Suprapubic skin (tissue), 3 donors: ENCODE results near the gene SLC23A1.

Experiments
- POLR2A ChIP-seq, 2 donors: fragments of 450-650 bp; IDR thresholded peaks; one replicate each; pipeline ENCODE4 v1.6.1; 2017; ENCODE audit warnings: antibody characterized with exemption in 2 of 2, mild to moderate bottlenecking in 2 of 2, moderate library complexity in 2 of 2
- TF ChIP-seq, protein P1 (sequence below), 2 donors: fragments of 200-600 bp in 1 of 2; fragments of 450-650 bp in 1 of 2; sonication (generic) in 1 of 2; IDR thresholded peaks; one replicate each; pipeline ENCODE4 v1.5.1; 2016 to 2019; ENCODE audit warnings: antibody characterized with exemption in 2 of 2, mild to moderate bottlenecking in 1 of 2, moderate library complexity in 1 of 2

DNA sequence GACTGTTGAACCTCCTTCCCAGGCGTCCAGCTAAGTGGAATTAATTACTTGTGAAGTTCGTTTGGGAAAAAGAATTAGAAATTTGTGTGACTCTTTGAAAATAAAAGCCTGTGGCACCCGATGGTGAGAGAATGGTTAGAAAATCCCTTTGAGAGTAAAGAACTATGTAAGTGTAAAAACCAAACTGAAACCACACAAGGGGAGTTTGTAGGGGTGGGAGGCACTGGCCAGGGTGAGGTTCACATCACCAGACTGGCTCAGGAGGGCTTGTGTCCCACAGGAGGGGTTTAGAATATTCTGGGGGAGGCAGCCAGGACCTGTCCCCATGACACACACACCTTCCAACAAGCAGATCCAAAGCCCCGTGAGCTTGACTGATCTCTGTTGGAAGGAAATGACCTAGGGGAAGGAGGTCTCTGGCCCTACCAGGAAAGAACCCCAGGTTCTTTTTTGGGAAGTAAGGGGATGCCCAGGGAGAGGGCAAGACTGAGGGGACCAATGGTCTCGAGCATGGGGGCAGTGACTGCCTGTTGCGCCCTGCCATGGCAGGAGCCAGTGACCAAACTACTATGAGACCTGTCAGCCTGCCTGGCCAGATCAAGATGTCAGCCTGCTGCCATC, 16.5 kb upstream of the SLC23A1 start:
- TF ChIP-seq, protein P1, sequence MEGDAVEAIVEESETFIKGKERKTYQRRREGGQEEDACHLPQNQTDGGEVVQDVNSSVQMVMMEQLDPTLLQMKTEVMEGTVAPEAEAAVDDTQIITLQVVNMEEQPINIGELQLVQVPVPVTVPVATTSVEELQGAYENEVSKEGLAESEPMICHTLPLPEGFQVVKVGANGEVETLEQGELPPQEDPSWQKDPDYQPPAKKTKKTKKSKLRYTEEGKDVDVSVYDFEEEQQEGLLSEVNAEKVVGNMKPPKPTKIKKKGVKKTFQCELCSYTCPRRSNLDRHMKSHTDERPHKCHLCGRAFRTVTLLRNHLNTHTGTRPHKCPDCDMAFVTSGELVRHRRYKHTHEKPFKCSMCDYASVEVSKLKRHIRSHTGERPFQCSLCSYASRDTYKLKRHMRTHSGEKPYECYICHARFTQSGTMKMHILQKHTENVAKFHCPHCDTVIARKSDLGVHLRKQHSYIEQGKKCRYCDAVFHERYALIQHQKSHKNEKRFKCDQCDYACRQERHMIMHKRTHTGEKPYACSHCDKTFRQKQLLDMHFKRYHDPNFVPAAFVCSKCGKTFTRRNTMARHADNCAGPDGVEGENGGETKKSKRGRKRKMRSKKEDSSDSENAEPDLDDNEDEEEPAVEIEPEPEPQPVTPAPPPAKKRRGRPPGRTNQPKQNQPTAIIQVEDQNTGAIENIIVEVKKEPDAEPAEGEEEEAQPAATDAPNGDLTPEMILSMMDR (IDR thresholded peaks at IDR 0.05): no peak
- no peak for TF ChIP-seq POLR2A (IDR thresholded peaks at IDR 0.05)
